ENCODE measurements around the gene CENPV. TPM values are rescaled to one million over a fixed set of nuclear protein-coding genes. Genes with fewer than 3 reads are reported as not detected.
"Not testable (repeated sequence)": the region's sequence is repeated elsewhere in the genome, so short reads cannot be mapped to it uniquely, and the experiment has no call there.

CENPV gene
- total RNA-seq, 2 experiments from 2014 or later, result 18.6 to 19.7 TPM

DNA sequence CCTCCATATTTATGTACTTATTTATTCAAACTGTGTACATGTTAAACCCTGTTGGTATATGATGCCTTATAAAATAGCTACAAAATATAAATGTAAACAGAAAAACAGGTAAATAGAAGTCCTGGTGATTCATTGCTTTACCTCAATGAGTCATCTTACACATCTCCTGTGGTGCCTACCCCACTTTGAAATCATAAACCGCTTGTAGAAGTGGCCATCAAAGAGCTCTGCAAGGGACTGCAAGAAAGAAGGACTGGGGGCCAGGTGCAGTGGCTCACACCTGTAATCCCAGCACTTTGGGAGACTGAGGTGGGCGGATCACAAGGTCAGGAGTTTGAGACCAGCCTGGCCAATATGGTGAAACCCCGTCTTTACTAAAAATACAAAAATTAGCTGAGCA lies 57.2 kb downstream of the CENPV start:
- not testable (repeated sequence) for DNase-seq; H3K36me3 Mint-ChIP-seq; H3K9me3 Mint-ChIP-seq; H3K4me3 Mint-ChIP-seq; ATAC-seq (ENCODE audit: low read depth); H3K27ac Mint-ChIP-seq; H3K27me3 Mint-ChIP-seq
- H3K4me1 Mint-ChIP-seq, result peaks cover 16% of the 10 kb centered on the region
- POLR2A ChIA-PET, result interaction anchor here (0.6 to 1.0 kb wide), 3 partner anchors 9 to 69 kb away, joined by 3 read pairs; no protein-coding TSS in a partner anchor

DNA sequence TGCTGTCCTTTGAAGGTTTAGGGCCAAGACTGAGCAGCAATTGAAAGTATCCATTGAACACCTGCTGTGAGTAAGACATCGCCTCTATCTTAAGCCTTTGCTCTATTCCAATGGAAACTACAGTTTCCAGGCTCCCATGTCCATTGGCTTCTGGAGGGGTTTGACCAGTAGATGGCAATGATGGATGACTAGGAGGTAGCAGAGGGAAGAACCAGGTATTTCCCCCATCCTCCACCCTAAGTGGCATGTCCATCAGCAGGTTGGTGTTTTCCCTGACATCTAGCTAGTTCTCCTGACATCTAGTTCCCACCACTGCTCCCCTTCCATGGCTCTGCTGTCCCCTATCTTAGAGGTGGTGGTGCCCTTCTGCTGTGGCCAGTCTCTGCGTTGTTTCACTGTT lies 58.7 kb downstream of the CENPV start:
- no peaks in the 10 kb centered on the region for H3K27me3 Mint-ChIP-seq
- peaks cover 2% of the 10 kb centered on the region for H3K36me3 Mint-ChIP-seq
- no peaks in the 10 kb centered on the region for H3K9me3 Mint-ChIP-seq
- POLR2A ChIA-PET, result interaction anchor here (0.9 kb wide), 1 partner anchor 11 kb away, joined by 3 read pairs; no protein-coding TSS in a partner anchor
- no peak overlapping the region for H3K4me3 Mint-ChIP-seq
- H3K27ac Mint-ChIP-seq, result no peak overlapping the region
- DNase-seq (peak; percentile 2), ATAC-seq (ENCODE audit: low read depth) (no peak)
- peaks cover 16% of the 10 kb centered on the region for H3K4me1 Mint-ChIP-seq

DNA sequence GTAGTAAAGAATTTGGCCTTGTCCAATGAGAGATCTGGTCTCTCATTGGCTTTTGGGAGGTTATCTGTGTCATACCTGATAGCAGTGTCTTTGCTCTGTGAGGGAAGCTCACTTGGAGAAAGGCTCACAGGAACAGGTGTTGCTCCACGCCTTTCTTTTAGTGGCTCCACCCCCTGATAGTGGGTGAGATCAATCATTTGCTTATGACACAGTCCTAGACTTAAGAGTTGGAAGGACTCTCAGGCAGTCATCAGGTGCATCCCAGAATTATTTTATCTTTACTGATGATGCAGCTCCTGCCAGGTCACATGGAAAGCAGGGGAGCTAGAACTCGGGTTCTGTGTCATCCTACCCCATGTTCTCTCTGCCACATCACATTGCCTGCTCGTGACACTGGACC lies 59.3 kb downstream of the CENPV start:
- no peak for ATAC-seq (ENCODE audit: low read depth)
- Mint-ChIP-seq H3K36me3 (peaks cover 2% of the 10 kb centered on the region), H3K4me1 (peaks cover 20% of the 10 kb centered on the region), H3K27ac (no peak overlapping the region), H3K9me3 (no peaks in the 10 kb centered on the region), H3K4me3 (no peak overlapping the region), H3K27me3 (no peaks in the 10 kb centered on the region)
- peak; percentile 4 for DNase-seq
- POLR2A ChIA-PET, result interaction anchor here (0.9 to 1.4 kb wide), 2 partner anchors 12 to 87 kb away, joined by 3 read pairs; partner anchors contain the start of gene UBB

Other genes starting within 250 kb of the CENPV start
- 100 to 1,000 TPM; 157 to 161 TPM for gene NCOR1, start 137.9 kb downstream of the CENPV start, total RNA-seq
- 10 to 100 TPM; 42.1 to 43.3 TPM for gene PIGL, start 136.3 kb downstream of the CENPV start, total RNA-seq
- gene UBB, start 27.6 kb upstream of the CENPV start, total RNA-seq, result 1,000 to 10,000 TPM; 1,069 to 1,087 TPM
- gene TRPV2, start 62.1 kb upstream of the CENPV start, total RNA-seq, result 100 to 1,000 TPM in 1 of 2 experiments, 10 to 100 TPM in 1; 97.0 to 107 TPM
- 1 to 10 TPM; 5.5 to 6.2 TPM for gene LRRC75A, start 138.7 kb upstream of the CENPV start, total RNA-seq
- gene ZNF287, start 215.7 kb upstream of the CENPV start, total RNA-seq, result 10 to 100 TPM in 1 of 2 experiments, 1 to 10 TPM in 1; 9.7 to 13.0 TPM

Data from activated naive CD8-positive, alpha-beta T cell treated with anti-CD3 and anti-CD28 coated beads, Interleukin-2, amount 10 ng/mL, durations not matched to agents 7 days and 5 days (primary cell).